Skeletal muscle satellite cell (primary cell): ENCODE results near the gene POM121. TPM values are rescaled to one million over a fixed set of nuclear protein-coding genes. Genes with fewer than 3 reads are reported as not detected.
"Not testable (repeated sequence)": the region's sequence is repeated elsewhere in the genome, so short reads cannot be mapped to it uniquely, and the experiment has no call there.

Experiments used
- H3K27me3 ChIP-seq: 2 replicates; pipeline ENCODE4 v1.7.0; 2013; ENCODE audit warnings: low read length; ENCODE audit not compliant: control insufficient read depth, insufficient read depth
- H3K36me3 ChIP-seq: 2 replicates; pipeline ENCODE4 v1.7.0; 2013; ENCODE audit warnings: mild to moderate bottlenecking, control low read depth, low read length; ENCODE audit not compliant: insufficient read depth
- H3K4me1 ChIP-seq: 2 replicates; pipeline ENCODE4 v1.7.0; 2013; ENCODE audit warnings: low read length; ENCODE audit not compliant: control insufficient read depth, insufficient read depth
- H3K4me2 ChIP-seq: 2 replicates; pipeline ENCODE4 v1.7.0; 2013; ENCODE audit warnings: mild to moderate bottlenecking, low read length
- H3K4me3 ChIP-seq: 2 replicates; pipeline ENCODE4 v1.7.0; 2013; ENCODE audit warnings: low read length
- H3K9ac ChIP-seq: 2 replicates; pipeline ENCODE4 v1.7.0; 2013; ENCODE audit warnings: mild to moderate bottlenecking, low read depth, low read length, moderate library complexity
- H3K9me3 ChIP-seq: replicated peaks from 2 replicates; pipeline ENCODE4 v1.7.0; 2013; ENCODE audit warnings: mild to moderate bottlenecking, control low read depth, low read length
- small RNA-seq: library from RNA; depleted of rRNA; stranded (forward); fragments of <200 nt; gene quantifications from one replicate; pipeline ENCODE3, GENCODE V24; 2012

The POM121 gene

GRCh38 chr7:72974781-72975180 is 49.9 kb downstream of the POM121 start:
- H3K27me3 ChIP-seq, H3K4me3 ChIP-seq, H3K4me2 ChIP-seq, H3K36me3 ChIP-seq, H3K9me3 ChIP-seq, H3K9ac ChIP-seq, H3K4me1 ChIP-seq: not testable (repeated sequence)

- H3K4me3 ChIP-seq, H3K27me3 ChIP-seq, H3K9ac ChIP-seq, H3K4me1 ChIP-seq, H3K9me3 ChIP-seq, H3K4me2 ChIP-seq, H3K36me3 ChIP-seq: not testable (repeated sequence)
These were observed 50.9 kb downstream of the POM121 start for GRCh38 chr7:72975656-72976286.

GRCh38 chr7:72976434-72976833 is 51.5 kb downstream of the POM121 start:
- not testable (repeated sequence) for H3K9ac ChIP-seq, H3K27me3 ChIP-seq, H3K4me1 ChIP-seq, H3K36me3 ChIP-seq, H3K4me2 ChIP-seq, H3K4me3 ChIP-seq, H3K9me3 ChIP-seq

- not testable (repeated sequence) for H3K4me3 ChIP-seq, H3K36me3 ChIP-seq, H3K9ac ChIP-seq, H3K9me3 ChIP-seq, H3K4me1 ChIP-seq, H3K27me3 ChIP-seq, H3K4me2 ChIP-seq
These were observed 55.5 kb downstream of the POM121 start for GRCh38 chr7:72980382-72980781.

- H3K36me3 ChIP-seq, H3K4me1 ChIP-seq, H3K27me3 ChIP-seq, H3K4me3 ChIP-seq, H3K9ac ChIP-seq, H3K4me2 ChIP-seq, H3K9me3 ChIP-seq: not testable (repeated sequence)
These were observed 57.2 kb downstream of the POM121 start for GRCh38 chr7:72982084-72982483.

- not testable (repeated sequence) for H3K9ac ChIP-seq, H3K9me3 ChIP-seq, H3K4me2 ChIP-seq, H3K4me3 ChIP-seq, H3K4me1 ChIP-seq, H3K27me3 ChIP-seq, H3K36me3 ChIP-seq
These were observed 65.4 kb downstream of the POM121 start for GRCh38 chr7:72990146-72990913.

GRCh38 chr7:72995484-72995883 is 70.6 kb downstream of the POM121 start:
- H3K36me3 ChIP-seq, H3K9ac ChIP-seq, H3K4me1 ChIP-seq, H3K9me3 ChIP-seq, H3K4me3 ChIP-seq, H3K27me3 ChIP-seq, H3K4me2 ChIP-seq: not testable (repeated sequence)

GRCh38 chr7:72997447-72997846 is 72.6 kb downstream of the POM121 start:
- H3K4me3 ChIP-seq, H3K4me2 ChIP-seq, H3K9me3 ChIP-seq, H3K4me1 ChIP-seq, H3K27me3 ChIP-seq, H3K9ac ChIP-seq, H3K36me3 ChIP-seq: not testable (repeated sequence)

- H3K4me1 ChIP-seq, H3K4me3 ChIP-seq, H3K9me3 ChIP-seq, H3K27me3 ChIP-seq, H3K9ac ChIP-seq, H3K4me2 ChIP-seq, H3K36me3 ChIP-seq: not testable (repeated sequence)
These were observed 73.1 kb downstream of the POM121 start for GRCh38 chr7:72997887-72998468.

Small RNA genes lying within 50 kb of the gene (small RNA-seq; reads per million reads assigned to genes)
- not detected for gene RF00019
